Activated CD8-positive, alpha-beta memory T cell treated with anti-CD3 and anti-CD28 coated beads for 36 hours (primary cell): ENCODE data around the gene SEMA5A. TPM values are rescaled to one million over a fixed set of nuclear protein-coding genes. Genes with fewer than 3 reads are reported as not detected.

Source experiments
- CTCF ChIA-PET: fragments of 350-600 bp; sonication (Branson Sonifier 250); formaldehyde crosslinking; loops from one replicate; lab custom pipeline; 2021; ENCODE audit warnings: antibody characterized with exemption; lab: Charles Lee
- POLR2A ChIA-PET: fragments of 350-600 bp; sonication (Branson Sonifier 250); formaldehyde crosslinking; loops from one replicate; lab custom pipeline; 2021; ENCODE audit warnings: antibody characterized with exemption; lab: Charles Lee
- total RNA-seq, 2 experiments: library from RNA; stranded (reverse); gene quantifications; one replicate each; pipeline ENCODE4 v1.2.3, GENCODE V29; 2021

Gene SEMA5A, protein sequence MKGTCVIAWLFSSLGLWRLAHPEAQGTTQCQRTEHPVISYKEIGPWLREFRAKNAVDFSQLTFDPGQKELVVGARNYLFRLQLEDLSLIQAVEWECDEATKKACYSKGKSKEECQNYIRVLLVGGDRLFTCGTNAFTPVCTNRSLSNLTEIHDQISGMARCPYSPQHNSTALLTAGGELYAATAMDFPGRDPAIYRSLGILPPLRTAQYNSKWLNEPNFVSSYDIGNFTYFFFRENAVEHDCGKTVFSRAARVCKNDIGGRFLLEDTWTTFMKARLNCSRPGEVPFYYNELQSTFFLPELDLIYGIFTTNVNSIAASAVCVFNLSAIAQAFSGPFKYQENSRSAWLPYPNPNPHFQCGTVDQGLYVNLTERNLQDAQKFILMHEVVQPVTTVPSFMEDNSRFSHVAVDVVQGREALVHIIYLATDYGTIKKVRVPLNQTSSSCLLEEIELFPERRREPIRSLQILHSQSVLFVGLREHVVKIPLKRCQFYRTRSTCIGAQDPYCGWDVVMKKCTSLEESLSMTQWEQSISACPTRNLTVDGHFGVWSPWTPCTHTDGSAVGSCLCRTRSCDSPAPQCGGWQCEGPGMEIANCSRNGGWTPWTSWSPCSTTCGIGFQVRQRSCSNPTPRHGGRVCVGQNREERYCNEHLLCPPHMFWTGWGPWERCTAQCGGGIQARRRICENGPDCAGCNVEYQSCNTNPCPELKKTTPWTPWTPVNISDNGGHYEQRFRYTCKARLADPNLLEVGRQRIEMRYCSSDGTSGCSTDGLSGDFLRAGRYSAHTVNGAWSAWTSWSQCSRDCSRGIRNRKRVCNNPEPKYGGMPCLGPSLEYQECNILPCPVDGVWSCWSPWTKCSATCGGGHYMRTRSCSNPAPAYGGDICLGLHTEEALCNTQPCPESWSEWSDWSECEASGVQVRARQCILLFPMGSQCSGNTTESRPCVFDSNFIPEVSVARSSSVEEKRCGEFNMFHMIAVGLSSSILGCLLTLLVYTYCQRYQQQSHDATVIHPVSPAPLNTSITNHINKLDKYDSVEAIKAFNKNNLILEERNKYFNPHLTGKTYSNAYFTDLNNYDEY
- not detected for total RNA-seq

DNA sequence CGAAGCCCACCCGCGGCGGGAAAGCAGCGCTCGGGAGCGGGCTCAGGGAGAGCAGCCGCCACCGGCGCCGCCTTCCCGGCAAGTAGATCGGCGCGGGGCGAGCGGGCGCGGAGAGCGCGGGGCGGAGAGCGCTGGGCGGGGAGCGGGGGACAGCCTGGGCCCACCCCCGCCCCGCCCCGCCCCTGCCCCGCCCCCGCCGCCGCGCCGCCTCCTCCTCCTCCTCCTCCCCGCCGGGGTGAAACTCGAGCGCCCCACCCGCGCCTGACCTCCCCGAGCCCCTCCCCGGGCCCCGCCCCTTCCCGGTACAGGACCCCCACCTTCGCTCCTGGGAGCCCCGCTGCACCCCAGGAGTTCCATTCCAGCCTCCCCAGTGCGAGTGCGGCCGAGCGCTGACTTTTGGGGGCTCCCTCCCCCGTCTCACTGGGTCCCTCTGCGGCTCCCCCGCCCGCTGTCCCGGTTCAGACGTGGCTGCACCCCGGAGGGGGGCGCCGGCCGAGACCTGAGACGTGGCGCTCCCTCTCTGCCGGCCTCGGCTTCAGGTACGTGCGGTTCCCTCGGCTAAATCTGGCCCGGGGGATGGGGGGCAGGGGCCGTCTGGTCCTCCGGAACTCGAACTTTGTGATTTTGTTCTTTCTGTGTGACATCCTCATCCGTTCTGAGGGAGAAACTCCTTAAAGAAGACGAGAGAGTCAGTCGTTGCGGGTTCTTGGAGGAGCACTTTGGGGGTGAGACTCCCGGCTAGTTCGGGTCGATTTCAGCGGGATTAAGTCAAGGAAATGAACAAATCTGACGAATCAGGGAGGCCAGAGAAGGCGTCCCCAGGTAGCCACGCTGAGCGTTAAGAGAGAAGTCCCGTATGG, at the start of gene SEMA5A:
Gene SEMA5A (minus strand): TSS at position 84 of the 860 bp plus-strand sequence. CDS start 166,129 bp downstream, outside the sequence.
- CTCF ChIA-PET: no interaction called here
- POLR2A ChIA-PET: no interaction called here

DNA sequence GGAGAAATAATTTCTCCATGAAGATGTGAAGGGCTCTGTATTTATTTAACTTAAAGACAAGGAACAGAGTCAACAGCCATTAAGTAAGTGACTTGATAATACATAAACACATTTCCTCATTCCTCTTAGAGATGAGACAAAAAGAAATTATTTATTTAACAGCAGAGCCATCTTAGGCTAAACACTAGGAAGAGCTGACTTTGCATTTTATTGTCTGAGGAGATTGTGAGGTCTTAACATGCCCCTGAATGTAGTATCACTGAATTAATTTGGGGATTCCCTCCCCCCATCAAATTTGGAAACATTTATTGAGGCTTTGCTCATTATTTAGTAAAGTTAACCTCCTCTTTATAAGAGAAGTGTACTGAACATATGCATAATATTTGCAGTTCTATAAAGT, 49.0 kb upstream of the SEMA5A start:
- POLR2A ChIA-PET: no interaction called here
- CTCF ChIA-PET: no interaction called here

DNA sequence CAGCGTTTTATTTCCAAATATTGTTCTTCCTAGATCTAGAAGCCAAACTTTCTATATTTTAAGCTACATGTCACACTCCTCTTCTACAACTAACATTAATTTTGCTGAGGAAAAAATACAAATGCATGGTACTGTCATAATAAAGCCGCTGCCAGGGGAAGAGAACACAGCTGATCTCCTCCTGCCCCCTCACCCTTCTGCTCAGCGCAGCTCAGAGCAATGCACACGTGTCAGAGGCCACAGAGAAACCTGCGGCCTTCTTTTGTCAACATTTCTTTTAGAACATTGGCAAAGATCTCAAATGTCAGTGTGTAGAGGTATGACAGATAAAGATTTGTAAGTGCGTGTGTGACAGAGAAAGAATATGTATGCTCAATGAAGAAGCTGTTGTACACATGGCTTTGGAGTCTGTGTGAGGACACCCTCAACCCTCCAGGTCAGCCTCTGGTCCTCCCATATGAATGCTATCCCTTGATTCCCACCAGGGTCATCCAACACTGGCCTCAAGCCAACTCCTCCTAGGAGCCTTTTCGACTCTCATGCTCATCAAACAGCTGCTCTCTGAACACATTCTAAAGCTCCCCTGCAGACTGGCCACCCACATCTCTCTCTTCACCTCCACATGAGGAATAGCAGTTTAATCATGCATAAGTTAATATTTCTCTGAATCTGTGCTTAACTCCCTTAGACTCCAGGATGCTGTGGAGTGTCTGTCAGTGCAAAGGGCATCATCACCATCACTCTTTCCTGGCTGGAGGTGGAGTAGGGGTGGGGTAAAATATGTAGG, 43.4 kb upstream of the SEMA5A start:
- ChIA-PET CTCF (interaction anchor here (0.6 kb wide), 1 partner anchor 203 kb away, joined by 4 read pairs; no protein-coding TSS in a partner anchor), POLR2A (no interaction called here)

DNA sequence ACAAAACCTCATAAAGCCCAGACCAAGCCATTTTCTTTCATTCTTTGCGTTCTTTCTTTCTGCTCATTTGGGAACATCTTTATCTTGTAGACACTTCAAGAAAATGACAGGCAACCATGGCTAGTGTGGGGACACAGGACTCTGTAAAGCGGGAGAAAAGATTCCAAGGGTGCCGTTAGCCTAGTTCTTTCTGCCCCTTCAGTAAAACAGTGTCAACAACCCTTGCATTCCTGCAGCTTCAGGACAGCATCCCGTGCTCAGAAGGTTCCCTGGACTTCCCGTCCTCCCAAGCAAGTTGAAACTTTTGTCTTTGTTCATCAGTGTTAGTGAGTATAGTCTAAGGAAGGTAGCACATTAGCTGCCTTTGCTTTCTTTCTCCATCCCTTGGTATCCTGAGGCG, 42.4 kb upstream of the SEMA5A start:
- ChIA-PET POLR2A (no interaction called here), CTCF (no interaction called here)

- CTCF ChIA-PET: no interaction called here
- POLR2A ChIA-PET: no interaction called here
Measured at GRCh38 chr5:9587135-9587534, 41.3 kb upstream of the SEMA5A start.

DNA sequence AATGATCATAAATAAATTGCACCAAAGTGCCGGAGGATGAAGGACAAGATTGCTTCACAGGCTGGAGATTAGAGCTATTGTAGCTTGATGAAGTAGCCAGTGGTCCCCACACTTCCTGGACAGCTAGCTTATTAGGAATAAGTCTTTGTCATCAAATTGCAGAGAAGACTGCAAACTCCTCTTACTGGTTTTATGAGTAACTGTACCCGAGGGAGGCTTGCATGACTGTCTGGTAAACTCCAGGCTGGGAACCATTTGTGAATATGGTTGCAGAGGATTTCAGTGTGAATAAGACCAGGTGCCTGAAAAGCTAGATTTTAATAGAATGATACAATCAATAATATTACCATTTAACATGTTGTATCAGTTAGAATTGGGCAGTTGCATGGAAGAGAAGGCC, 36.5 kb upstream of the SEMA5A start:
- CTCF ChIA-PET: no interaction called here
- POLR2A ChIA-PET: no interaction called here

DNA sequence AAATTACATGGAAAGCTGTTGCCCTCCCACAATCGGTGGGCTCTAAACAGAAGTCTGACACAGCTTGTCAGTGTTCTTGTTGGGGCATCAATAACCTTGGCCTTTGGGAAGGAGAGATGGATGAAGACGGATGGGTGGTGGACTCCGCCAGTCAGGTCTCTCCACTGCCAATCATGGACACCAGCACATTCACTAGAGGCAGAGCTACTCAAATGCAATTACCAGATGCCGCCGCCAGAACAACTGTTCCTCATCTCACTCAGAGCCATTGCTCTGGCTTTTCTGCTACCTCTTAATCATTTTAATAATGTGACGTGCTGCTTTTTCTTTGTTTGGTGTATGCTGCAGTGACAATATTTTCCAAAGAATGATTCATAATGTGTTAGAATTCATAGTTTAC, 27.9 kb upstream of the SEMA5A start:
- POLR2A ChIA-PET: no interaction called here
- CTCF ChIA-PET: no interaction called here

DNA sequence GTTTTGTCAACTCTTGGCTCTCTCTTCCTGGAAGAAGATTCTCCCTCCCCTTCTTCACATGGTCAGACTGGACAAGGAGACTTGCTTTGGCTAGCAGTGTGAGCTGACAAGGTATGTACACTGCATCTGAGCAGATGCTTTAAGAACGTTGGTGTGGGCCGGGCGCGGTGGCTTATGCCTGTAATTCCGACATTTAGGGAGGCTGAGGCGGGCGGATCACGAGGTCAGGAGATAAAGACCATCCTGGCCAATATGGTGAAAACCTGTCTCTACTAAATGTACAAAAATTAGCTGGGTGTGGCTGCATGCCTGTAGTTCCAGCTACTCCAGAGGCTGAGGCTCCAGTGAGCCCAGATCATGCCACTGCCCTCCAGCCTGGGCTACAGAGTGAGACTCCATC, 26.4 kb upstream of the SEMA5A start:
- ChIA-PET CTCF (no interaction called here), POLR2A (no interaction called here)

DNA sequence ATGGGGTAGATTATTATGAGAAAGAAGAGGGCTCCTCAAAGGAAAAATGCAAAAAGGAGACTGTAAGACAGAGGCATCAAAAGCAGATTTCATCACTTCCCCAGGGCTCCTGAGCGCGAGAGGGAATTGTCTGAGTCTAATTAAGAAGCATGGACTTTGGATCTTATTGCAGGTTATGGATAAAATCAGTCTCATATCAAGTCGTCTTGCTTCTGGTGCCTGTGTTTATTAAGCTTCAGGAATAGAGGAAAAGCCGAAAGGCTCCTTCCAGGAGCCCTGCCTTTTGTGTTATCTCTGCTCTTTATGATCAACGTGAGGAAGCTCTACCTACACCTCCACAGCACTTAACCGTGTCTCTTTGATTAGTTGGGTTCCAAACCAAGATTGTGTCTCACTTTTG, 25.0 kb upstream of the SEMA5A start:
- POLR2A ChIA-PET: no interaction called here
- CTCF ChIA-PET: no interaction called here

GRCh38 chr5:9567039-9567438, 21.2 kb upstream of the SEMA5A start:
- ChIA-PET POLR2A (no interaction called here), CTCF (no interaction called here)

- POLR2A ChIA-PET: no interaction called here
- CTCF ChIA-PET: no interaction called here
Measured at GRCh38 chr5:9564752-9565151, 18.9 kb upstream of the SEMA5A start.

DNA sequence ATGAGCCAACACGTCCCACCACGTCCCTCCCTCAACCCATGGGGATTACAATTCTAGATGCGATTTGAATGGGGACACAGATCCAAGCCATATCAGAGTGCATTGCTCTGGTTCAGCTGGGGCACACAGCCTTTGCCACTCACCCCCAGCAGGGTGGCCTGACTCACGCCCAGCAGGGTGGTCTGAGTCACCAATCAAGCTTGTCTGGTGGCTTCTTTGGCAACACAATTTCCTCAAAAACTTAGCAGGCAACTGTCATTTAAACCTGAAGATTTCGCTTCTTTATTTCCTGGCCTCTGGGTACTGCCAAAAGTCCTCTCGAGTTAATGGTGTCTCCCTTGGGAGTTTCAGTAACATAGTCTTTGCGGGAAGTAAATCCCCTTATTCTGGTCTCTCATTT, 16.3 kb upstream of the SEMA5A start:
- CTCF ChIA-PET: no interaction called here
- POLR2A ChIA-PET: no interaction called here

DNA sequence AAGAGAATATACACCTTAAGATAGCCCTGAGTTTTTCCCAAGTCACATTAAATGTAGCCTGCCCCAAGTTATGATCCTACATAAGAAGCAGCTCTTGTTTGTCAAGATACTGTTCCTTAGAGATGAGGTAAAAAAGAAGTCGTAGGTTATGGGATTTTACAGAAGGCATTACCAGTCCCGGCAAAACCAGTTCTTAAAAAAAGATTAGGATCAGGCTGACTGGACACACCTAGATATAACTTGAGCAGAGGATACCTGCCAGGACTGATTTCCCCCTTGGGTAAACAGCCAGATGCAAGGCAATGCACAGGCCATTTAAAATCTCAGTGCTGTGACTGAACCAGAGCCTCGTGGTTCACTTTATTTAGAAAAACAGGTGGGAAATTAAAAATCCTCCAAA, 14.1 kb upstream of the SEMA5A start:
- ChIA-PET CTCF (no interaction called here), POLR2A (no interaction called here)

- POLR2A ChIA-PET: no interaction called here
- CTCF ChIA-PET: no interaction called here
Measured at GRCh38 chr5:9558319-9558965, 12.6 kb upstream of the SEMA5A start.

GRCh38 chr5:9557696-9558095, 11.8 kb upstream of the SEMA5A start:
- ChIA-PET CTCF (no interaction called here), POLR2A (no interaction called here)

GRCh38 chr5:9555961-9556360, 10.1 kb upstream of the SEMA5A start:
- ChIA-PET POLR2A (no interaction called here), CTCF (no interaction called here)

DNA sequence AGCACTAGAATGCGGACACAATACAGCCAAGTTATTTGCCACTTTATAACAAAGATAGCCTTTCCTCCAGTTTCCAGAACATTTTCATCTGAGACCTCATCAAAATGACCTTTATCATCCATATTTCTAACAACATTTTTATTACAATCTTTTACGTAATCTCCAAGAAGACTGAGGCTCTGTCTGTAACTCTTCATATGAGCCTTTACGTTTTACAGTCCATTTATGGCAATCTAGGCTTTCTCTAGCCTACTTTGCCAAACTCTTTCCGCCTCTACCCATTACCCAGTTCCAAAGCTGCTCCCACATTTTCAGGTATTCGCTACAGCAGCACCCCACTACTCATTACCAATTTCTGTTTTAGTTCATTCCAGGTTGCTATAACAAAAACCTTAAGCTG, 8.2 kb upstream of the SEMA5A start:
- CTCF ChIA-PET: no interaction called here
- POLR2A ChIA-PET: no interaction called here

DNA sequence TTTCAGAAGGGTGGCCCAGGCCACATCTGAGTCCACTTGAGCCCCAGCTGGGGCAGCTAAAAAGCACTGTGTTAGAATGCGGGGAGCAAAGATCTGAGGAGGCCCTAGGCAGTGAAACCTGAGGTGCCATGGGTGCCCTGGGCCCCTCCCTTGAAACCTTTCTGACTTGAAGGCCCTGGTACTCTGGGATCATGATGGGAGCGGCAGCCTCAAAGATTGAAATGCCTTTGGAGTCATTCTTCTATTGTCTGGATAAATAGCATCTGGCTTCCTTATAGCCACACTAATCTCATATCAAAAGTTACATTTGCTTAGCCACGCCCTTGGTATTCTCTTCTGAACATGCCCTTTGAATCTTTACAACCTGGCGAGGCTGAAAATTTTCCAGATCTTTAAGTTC, 7.7 kb upstream of the SEMA5A start:
- CTCF ChIA-PET: no interaction called here
- POLR2A ChIA-PET: no interaction called here
